ENCODE data around the gene CREB5. TPM values are rescaled to one million over a fixed set of nuclear protein-coding genes. Genes with fewer than 3 reads are reported as not detected.

The CREB5 gene
- total and polyA plus RNA-seq, 2 donors (not counting 3 experiments of a cell fraction or from before 2014, with no cell fraction given): 19.6 to 28.4 TPM

DNA sequence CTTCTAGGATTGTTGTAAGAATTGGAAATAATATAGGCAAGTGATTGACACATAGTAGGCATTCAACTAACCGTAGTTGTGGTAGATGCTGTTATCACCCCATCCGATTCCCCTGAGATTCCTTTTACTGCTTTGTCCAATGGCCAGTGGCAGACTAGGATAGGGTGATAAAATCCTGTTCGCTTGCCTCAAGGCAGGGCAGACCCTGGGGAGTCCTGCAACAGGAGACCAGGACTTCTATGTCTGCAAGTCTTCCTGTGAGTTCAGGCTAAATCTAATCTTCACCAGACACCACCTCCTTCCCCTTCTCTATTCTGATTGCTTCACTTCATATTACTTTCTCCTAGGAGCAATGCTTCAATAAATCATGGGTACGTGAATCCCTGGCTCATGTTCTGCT is 42.8 kb upstream of the CREB5 start:
- Histone ChIP-seq H3K36me3 (ENCODE audit: control insufficient read depth in 2 of 2, extremely low read depth in 1 of 2, insufficient read depth in 2 of 2, low read length in 2 of 2) (no peaks in the 10 kb centered on the region), H3K27ac (ENCODE audit: insufficient read depth, low read depth, low read length) (no peak overlapping the region), H3K9ac (replicated peaks; ENCODE audit: extremely low read depth, insufficient read depth, low read length) (no peak overlapping the region), H3K79me2 (ENCODE audit: control insufficient read depth, insufficient read depth, low read length) (no peaks in the 10 kb centered on the region), H3K27me3 (ENCODE audit: control insufficient read depth in 2 of 2, insufficient read depth in 2 of 2, low read length in 2 of 2) (peaks cover 0 to 3% of the 10 kb centered on the region in 2 experiments), H4K20me1 (replicated peaks; ENCODE audit: control insufficient read depth, extremely low read depth, insufficient read depth, low read length) (no peaks in the 10 kb centered on the region), H3K4me2 (ENCODE audit: insufficient read depth, low read length) (no peak overlapping the region), H2AFZ (ENCODE audit: low read depth, low read length) (no peak overlapping the region), H3K4me3 (replicated peaks in 1 of 3; ENCODE audit: insufficient read depth in 1 of 3, low read depth in 1 of 3, low read length in 3 of 3) (no peak overlapping the region), H3K9me1 (replicated peaks; ENCODE audit: control insufficient read depth, extremely low read depth, insufficient read depth, low read length) (no peaks in the 10 kb centered on the region), H3K9me3 (replicated peaks; ENCODE audit: control insufficient read depth, insufficient read depth, low read length) (no peaks in the 10 kb centered on the region), H3K4me1 (ENCODE audit: control insufficient read depth, extremely low read depth, insufficient read depth, low read length) (no peaks in the 10 kb centered on the region)
- dilution Hi-C loops (cut with MboI; ENCODE audit: extremely low pct_ligation_motif_present, low sequenced_read_pairs) (no loop called here), intact Hi-C loops (cut with micrococcal nuclease) (no loop called here)
- FAIRE-seq (no peak), DNase-seq (ENCODE audit: low read depth, low spot score) (no peak)
- ChIA-PET POLR2A (no interaction called here), CTCF (no interaction called here)
- no TSS peak for BruUV-seq (replicated peaks)
- TF ChIP-seq POLR2A (IDR thresholded peaks at IDR 0.05; ENCODE audit: low read depth, low read length) (no peak), GATA2 (IDR thresholded peaks at IDR 0.05; ENCODE audit: insufficient read depth, insufficient read length, low read depth, low read length) (no peak), POLR2AphosphoS5 (IDR thresholded peaks at IDR 0.05; ENCODE audit: insufficient read depth, low read depth, low read length) (no peak), FOS (IDR thresholded peaks at IDR 0.05; ENCODE audit: borderline replicate concordance, insufficient read depth, low read length) (no peak), CTCF (IDR thresholded peaks at IDR 0.05; ENCODE audit: extremely low read depth in 1 of 2, insufficient read depth in 1 of 2, low read depth in 1 of 2, low read length in 2 of 2) (no peak), EZH2 (IDR thresholded peaks at IDR 0.05; ENCODE audit: borderline replicate concordance, low read depth, low read length, severe bottlenecking) (no peak), JUN (IDR thresholded peaks at IDR 0.05; ENCODE audit: borderline replicate concordance, insufficient read depth, insufficient read length, low read depth) (no peak), MYC (IDR thresholded peaks at IDR 0.05; ENCODE audit: low read depth, low read length) (no peak)
- TF ChIP-seq, protein P1, sequence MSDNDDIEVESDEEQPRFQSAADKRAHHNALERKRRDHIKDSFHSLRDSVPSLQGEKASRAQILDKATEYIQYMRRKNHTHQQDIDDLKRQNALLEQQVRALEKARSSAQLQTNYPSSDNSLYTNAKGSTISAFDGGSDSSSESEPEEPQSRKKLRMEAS (IDR thresholded peaks at IDR 0.05; ENCODE audit: insufficient read depth, insufficient read length): no peak

Measured in endothelial cell of umbilical vein (primary cell).